Endothelial cell of umbilical vein (primary cell): ENCODE data around the gene ELOVL2. TPM values are rescaled to one million over a fixed set of nuclear protein-coding genes. Genes with fewer than 3 reads are reported as not detected.

Source experiments
- BruUV-seq: library from RNA; stranded (reverse); fragments of 400-500 nt; replicated peaks from 2 replicates; lab custom pipeline; 2021; lab: Mats Ljungman, UMichigan
- CTCF ChIA-PET: fragments of 300-600, 350-600 bp; sonication (Branson Sonifier 250); formaldehyde crosslinking; loops from one replicate; lab custom pipeline; 2021; ENCODE audit warnings: antibody characterized with exemption, inconsistent platforms; lab: Charles Lee
- POLR2A ChIA-PET: fragments of 300-600, 350-600 bp; sonication (Branson Sonifier 250); formaldehyde crosslinking; loops from one replicate; lab custom pipeline; 2021; ENCODE audit warnings: antibody characterized with exemption, inconsistent platforms; lab: Charles Lee
- DNase-seq: peaks from one replicate; pipeline ENCODE4 v3.0.0-alpha.2; 2011; ENCODE audit warnings: low read depth, low spot score
- FAIRE-seq: peaks from 2 replicates; lab custom pipeline; 2011; peaks lifted over from hg19 to GRCh38; lab: Jason Lieb, UNC
- H2AFZ ChIP-seq: 2 replicates; pipeline ENCODE4 v1.6.0; 2012; ENCODE audit warnings: low read depth, low read length, control low read depth, inconsistent platforms
- H3K27ac ChIP-seq: 2 replicates; pipeline ENCODE4 v1.5.1; 2011; ENCODE audit warnings: low read depth, mild to moderate bottlenecking, control low read depth, low read length, moderate library complexity; ENCODE audit not compliant: insufficient read depth
- H3K27me3 ChIP-seq, 2 experiments: 2 replicates each; pipeline versions ENCODE4 v1.6.0 to v1.6.1; 2011; ENCODE audit warnings: low read length in 2 of 2, mixed read lengths in 1 of 2; ENCODE audit not compliant: control insufficient read depth in 2 of 2, insufficient read depth in 2 of 2
- H3K36me3 ChIP-seq, 2 experiments: 2 replicates in 1 of 2; 3 replicates in 1 of 2; pipeline ENCODE4 v1.5.1; 2011; ENCODE audit warnings: low read length in 2 of 2, mild to moderate bottlenecking in 1 of 2, moderate library complexity in 1 of 2; ENCODE audit not compliant: control insufficient read depth in 2 of 2, insufficient read depth in 2 of 2; ENCODE audit errors: extremely low read depth in 1 of 2
- H3K4me1 ChIP-seq: 3 replicates; pipeline ENCODE4 v1.5.1; 2011; ENCODE audit warnings: mild to moderate bottlenecking, low read length; ENCODE audit not compliant: control insufficient read depth, insufficient read depth; ENCODE audit errors: extremely low read depth
- H3K4me2 ChIP-seq: 2 replicates; pipeline ENCODE4 v1.6.1; 2011; ENCODE audit warnings: low read length, control low read depth, mixed read lengths; ENCODE audit not compliant: insufficient read depth
- H3K4me3 ChIP-seq, 3 experiments: fragments of 200-600 bp in 1 of 3; sonication (generic), shearing (Covaris generic) in 1 of 3; replicated peaks in 1 of 3; 2 replicates each; pipeline ENCODE4 v1.5.1; 2011 to 2016; ENCODE audit warnings: control low read depth in 3 of 3, low read length in 3 of 3, mild to moderate bottlenecking in 2 of 3, inconsistent platforms in 1 of 3, low read depth in 1 of 3, moderate library complexity in 1 of 3; ENCODE audit not compliant: insufficient read depth in 1 of 3
- H3K79me2 ChIP-seq: 2 replicates; pipeline ENCODE4 v1.6.0; 2012; ENCODE audit warnings: low read length, inconsistent platforms; ENCODE audit not compliant: control insufficient read depth, insufficient read depth
- H3K9ac ChIP-seq: replicated peaks from 2 replicates; pipeline ENCODE3; 2011; ENCODE audit warnings: low read length, control low read depth; ENCODE audit not compliant: insufficient read depth; ENCODE audit errors: extremely low read depth
- H3K9me1 ChIP-seq: replicated peaks from 3 replicates; pipeline ENCODE4 v1.6.0; 2011; ENCODE audit warnings: mild to moderate bottlenecking, low read length; ENCODE audit not compliant: control insufficient read depth, insufficient read depth; ENCODE audit errors: extremely low read depth
- H3K9me3 ChIP-seq: replicated peaks from 2 replicates; pipeline ENCODE4 v1.5.1; 2012; ENCODE audit warnings: low read length, inconsistent platforms; ENCODE audit not compliant: control insufficient read depth, insufficient read depth
- H4K20me1 ChIP-seq: replicated peaks from 2 replicates; pipeline ENCODE3; 2011; ENCODE audit warnings: mild to moderate bottlenecking, low read length; ENCODE audit not compliant: control insufficient read depth, insufficient read depth; ENCODE audit errors: extremely low read depth
- EZH2 ChIP-seq: IDR thresholded peaks from 2 replicates; pipeline ENCODE4 v1.6.1; 2012; ENCODE audit warnings: borderline replicate concordance, low read depth, mild to moderate bottlenecking, moderate library complexity, low read length, inconsistent platforms; ENCODE audit not compliant: severe bottlenecking
- FOS ChIP-seq: IDR thresholded peaks from 2 replicates; pipeline ENCODE4 v1.6.1; 2011; ENCODE audit warnings: mild to moderate bottlenecking, low read length, moderate library complexity, borderline replicate concordance; ENCODE audit not compliant: insufficient read depth
- GATA2 ChIP-seq: IDR thresholded peaks from 2 replicates; pipeline ENCODE4 v1.7.0; 2011; ENCODE audit warnings: low read depth, mild to moderate bottlenecking, moderate library complexity, mixed read lengths, low read length; ENCODE audit not compliant: insufficient read length, insufficient read depth
- JUN ChIP-seq: IDR thresholded peaks from 2 replicates; pipeline ENCODE4 v1.6.1; 2011; ENCODE audit warnings: borderline replicate concordance, low read depth; ENCODE audit not compliant: insufficient read length, insufficient read depth
- MYC ChIP-seq: IDR thresholded peaks from one replicate; pipeline ENCODE4 v1.6.1; 2011; ENCODE audit warnings: mild to moderate bottlenecking, low read depth, low read length
- POLR2A ChIP-seq: IDR thresholded peaks from 2 replicates; pipeline ENCODE4 v1.6.1; 2012; ENCODE audit warnings: low read depth, mild to moderate bottlenecking, control low read depth, low read length
- POLR2AphosphoS5 ChIP-seq: IDR thresholded peaks from 2 replicates; pipeline ENCODE4 v1.6.1; 2012; ENCODE audit warnings: low read depth, mild to moderate bottlenecking, control low read depth, low read length, moderate library complexity; ENCODE audit not compliant: insufficient read depth
- dilution Hi-C: fragments of 300-500 bp; cut with MboI; formaldehyde crosslinking; loops from one replicate; pipeline ENCODE4 v1.15.0; 2019; ENCODE audit warnings: low sequenced_read_pairs; ENCODE audit not compliant: extremely low pct_ligation_motif_present
- intact Hi-C: fragments of 100-400 bp; cut with micrococcal nuclease; formaldehyde crosslinking; loops from one replicate; pipeline ENCODE4 v1.10.0; 2022
- polyA plus RNA-seq, 4 experiments: library from polyadenylated mRNA; depleted of rRNA in 3 of 4; stranded (reverse) in 3 of 4; unstranded in 1 of 4; fragments of >200 nt; gene quantifications; 2 replicates each; pipeline versions ENCODE4 v1.2.1 to v1.2.3, GENCODE V29; 2011 to 2012; ENCODE audit warnings: missing spikeins in 1 of 4
- total RNA-seq: library from RNA; stranded (reverse); gene quantifications from 2 replicates; pipeline ENCODE4 v1.2.3, GENCODE V29; 2021
- TF ChIP-seq, protein P1 (sequence below), 2 donors: IDR thresholded peaks; 1 replicate in 1 of 2; 2 replicates in 1 of 2; pipeline ENCODE4 v1.5.1; 2011; ENCODE audit warnings: low read length in 2 of 2, mild to moderate bottlenecking in 2 of 2, moderate library complexity in 2 of 2, control low read depth in 1 of 2, inconsistent platforms in 1 of 2, low read depth in 1 of 2; ENCODE audit not compliant: insufficient read depth in 1 of 2; ENCODE audit errors: extremely low read depth in 1 of 2
- TF ChIP-seq, protein P2 (sequence below): IDR thresholded peaks from 2 replicates; pipeline ENCODE4 v1.6.1; 2011; ENCODE audit not compliant: insufficient read depth, insufficient read length

ELOVL2 gene
- total and polyA plus RNA-seq, 2 donors (not counting 3 experiments of a cell fraction or from before 2014, with no cell fraction given) = not detected

DNA sequence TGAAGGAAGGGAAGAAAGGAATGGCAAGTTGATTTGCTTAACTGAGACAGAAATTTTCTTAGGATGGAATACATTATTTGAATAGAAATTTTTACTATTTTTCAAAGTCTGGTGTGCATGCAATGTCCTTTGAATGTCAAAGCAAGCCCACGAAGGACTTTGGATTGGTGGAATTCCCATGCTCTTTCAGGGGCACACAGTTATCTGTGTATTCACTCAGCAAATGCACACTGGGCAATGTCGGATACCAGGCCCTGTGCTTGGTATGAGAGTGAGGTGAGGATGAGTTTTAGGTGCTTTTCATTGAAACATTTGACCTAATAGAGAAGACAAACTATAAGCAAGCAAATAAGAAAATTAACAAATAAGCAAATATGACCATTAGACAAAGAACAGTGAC lies 83.9 kb downstream of the ELOVL2 start:
- Histone ChIP-seq H3K9ac (no peak overlapping the region), H3K36me3 (no peaks in the 10 kb centered on the region), H3K4me2 (no peak overlapping the region), H3K4me1 (no peaks in the 10 kb centered on the region), H3K9me3 (no peaks in the 10 kb centered on the region), H3K27ac (no peak overlapping the region), H2AFZ (no peak overlapping the region), H3K9me1 (no peaks in the 10 kb centered on the region), H3K4me3 (no peak overlapping the region), H3K79me2 (no peaks in the 10 kb centered on the region), H3K27me3 (peaks cover 0 to 4% of the 10 kb centered on the region in 2 experiments), H4K20me1 (no peaks in the 10 kb centered on the region)
- intact Hi-C loops (loop anchor here (5.0 kb wide), 1 partner anchor 92 kb away; no protein-coding TSS in a partner anchor), dilution Hi-C loops (no loop called here)
- ChIA-PET CTCF (no interaction called here), POLR2A (no interaction called here)
- no TSS peak for BruUV-seq
- no peak for FAIRE-seq
- no peak for DNase-seq
- no peak for TF ChIP-seq POLR2AphosphoS5
- TF ChIP-seq, protein P1, sequence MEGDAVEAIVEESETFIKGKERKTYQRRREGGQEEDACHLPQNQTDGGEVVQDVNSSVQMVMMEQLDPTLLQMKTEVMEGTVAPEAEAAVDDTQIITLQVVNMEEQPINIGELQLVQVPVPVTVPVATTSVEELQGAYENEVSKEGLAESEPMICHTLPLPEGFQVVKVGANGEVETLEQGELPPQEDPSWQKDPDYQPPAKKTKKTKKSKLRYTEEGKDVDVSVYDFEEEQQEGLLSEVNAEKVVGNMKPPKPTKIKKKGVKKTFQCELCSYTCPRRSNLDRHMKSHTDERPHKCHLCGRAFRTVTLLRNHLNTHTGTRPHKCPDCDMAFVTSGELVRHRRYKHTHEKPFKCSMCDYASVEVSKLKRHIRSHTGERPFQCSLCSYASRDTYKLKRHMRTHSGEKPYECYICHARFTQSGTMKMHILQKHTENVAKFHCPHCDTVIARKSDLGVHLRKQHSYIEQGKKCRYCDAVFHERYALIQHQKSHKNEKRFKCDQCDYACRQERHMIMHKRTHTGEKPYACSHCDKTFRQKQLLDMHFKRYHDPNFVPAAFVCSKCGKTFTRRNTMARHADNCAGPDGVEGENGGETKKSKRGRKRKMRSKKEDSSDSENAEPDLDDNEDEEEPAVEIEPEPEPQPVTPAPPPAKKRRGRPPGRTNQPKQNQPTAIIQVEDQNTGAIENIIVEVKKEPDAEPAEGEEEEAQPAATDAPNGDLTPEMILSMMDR (IDR thresholded peaks at IDR 0.05; ENCODE audit: extremely low read depth in 1 of 2, insufficient read depth in 1 of 2, low read depth in 1 of 2, low read length in 2 of 2) = no peak
- no peak for TF ChIP-seq GATA2
- TF ChIP-seq JUN = no peak
- TF ChIP-seq, protein P2, sequence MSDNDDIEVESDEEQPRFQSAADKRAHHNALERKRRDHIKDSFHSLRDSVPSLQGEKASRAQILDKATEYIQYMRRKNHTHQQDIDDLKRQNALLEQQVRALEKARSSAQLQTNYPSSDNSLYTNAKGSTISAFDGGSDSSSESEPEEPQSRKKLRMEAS = no peak
- no peak for TF ChIP-seq FOS
- no peak for TF ChIP-seq POLR2A
- TF ChIP-seq MYC = no peak
- no peak for TF ChIP-seq EZH2
